ENCODE results near the gene EPYC.

Gene EPYC

DNA sequence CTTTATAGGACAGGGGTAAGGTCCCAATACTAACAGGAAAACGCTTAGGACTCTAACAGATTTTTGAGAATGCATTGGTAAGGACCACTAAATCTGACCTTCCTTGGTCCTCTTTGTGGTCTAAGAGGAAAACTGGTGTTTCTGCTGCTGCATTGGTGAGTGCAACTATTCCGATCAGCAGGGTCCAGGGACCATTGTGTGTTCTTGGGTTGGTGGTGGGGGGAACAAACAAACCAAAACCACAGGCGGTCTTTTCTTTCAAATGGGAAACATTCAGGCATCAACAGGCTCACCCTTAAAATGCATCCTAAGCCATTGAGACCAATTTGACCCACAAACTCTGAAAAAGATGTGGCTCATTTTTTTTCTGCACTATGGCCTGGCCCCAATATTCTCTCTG is 20.7 kb downstream of the EPYC start:
- ChIA-PET CTCF (interaction anchor here (0.9 to 2.0 kb wide), 2 partner anchors 124 to 371 kb away, joined by 3 to 10 read pairs; no protein-coding TSS in a partner anchor), POLR2A (no interaction called here)
- Histone ChIP-seq H3K4me3 (ENCODE audit: low read depth, low read length) (no peak overlapping the region), H3K36me3 (ENCODE audit: control insufficient read depth in 2 of 2, insufficient read depth in 1 of 2, low read length in 2 of 2) (no peaks in the 10 kb centered on the region), H3K27ac (ENCODE audit: extremely low read depth, low read depth, low read length) (no peak overlapping the region), H3K4me1 (ENCODE audit: control insufficient read depth, insufficient read depth, low read length) (no peaks in the 10 kb centered on the region), H3K9me3 (ENCODE audit: control insufficient read depth, insufficient read depth, low read depth, low read length) (0 out of 2 replicates have a peak, but pooled peaks cover 2% of the 10 kb centered on the region)
- no peak for TF ChIP-seq ZNF610 (tag by site-specific recombination; IDR thresholded peaks at IDR 0.05; ENCODE audit: borderline replicate concordance)
- TF ChIP-seq, protein P1, sequence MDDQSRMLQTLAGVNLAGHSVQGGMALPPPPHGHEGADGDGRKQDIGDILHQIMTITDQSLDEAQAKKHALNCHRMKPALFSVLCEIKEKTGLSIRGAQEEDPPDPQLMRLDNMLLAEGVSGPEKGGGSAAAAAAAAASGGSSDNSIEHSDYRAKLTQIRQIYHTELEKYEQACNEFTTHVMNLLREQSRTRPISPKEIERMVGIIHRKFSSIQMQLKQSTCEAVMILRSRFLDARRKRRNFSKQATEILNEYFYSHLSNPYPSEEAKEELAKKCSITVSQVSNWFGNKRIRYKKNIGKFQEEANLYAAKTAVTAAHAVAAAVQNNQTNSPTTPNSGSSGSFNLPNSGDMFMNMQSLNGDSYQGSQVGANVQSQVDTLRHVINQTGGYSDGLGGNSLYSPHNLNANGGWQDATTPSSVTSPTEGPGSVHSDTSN (CRISPR knock-in tag; IDR thresholded peaks at IDR 0.05): no peak

DNA sequence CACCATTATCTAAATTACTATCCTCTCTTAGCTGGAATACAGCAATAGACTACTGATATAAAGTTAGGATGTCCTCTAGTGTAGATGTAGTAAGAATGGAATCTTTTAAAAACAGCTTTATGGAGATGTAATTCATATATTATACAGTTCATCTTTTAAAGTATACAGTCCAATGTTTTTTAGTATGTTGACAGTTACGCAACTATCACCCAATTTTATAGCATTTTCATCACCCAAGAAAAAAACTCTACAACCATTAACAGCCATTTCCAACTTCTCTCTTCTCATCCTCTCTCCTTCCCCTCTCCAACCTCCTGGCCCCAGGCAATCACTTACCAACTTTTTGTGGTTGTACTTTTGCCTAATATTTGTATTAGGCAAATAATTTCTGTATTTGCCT is 22.6 kb downstream of the EPYC start:
- ChIA-PET CTCF (interaction anchor here (1.4 to 5.3 kb wide), 2 partner anchors 128 to 373 kb away, joined by 3 to 84 read pairs; partner anchors contain the start of gene LUM), POLR2A (no interaction called here)
- Histone ChIP-seq H3K9me3 (ENCODE audit: control insufficient read depth, insufficient read depth, low read depth, low read length) (0 out of 2 replicates have a peak, but pooled peaks cover 2% of the 10 kb centered on the region), H3K4me1 (ENCODE audit: control insufficient read depth, insufficient read depth, low read length) (no peaks in the 10 kb centered on the region), H3K36me3 (ENCODE audit: control insufficient read depth in 2 of 2, insufficient read depth in 1 of 2, low read length in 2 of 2) (no peaks in the 10 kb centered on the region), H3K4me3 (ENCODE audit: low read depth, low read length) (no peak overlapping the region), H3K27ac (ENCODE audit: extremely low read depth, low read depth, low read length) (no peak overlapping the region)
- TF ChIP-seq GLI2 (tag by site-specific recombination; IDR thresholded peaks at IDR 0.05; ENCODE audit: borderline replicate concordance, low read depth) (no peak), ZNF239 (tag by site-specific recombination; IDR thresholded peaks at IDR 0.05) (no peak), ZBTB21 (tag by site-specific recombination; IDR thresholded peaks at IDR 0.05) (no peak), ZNF600 (tag by site-specific recombination; IDR thresholded peaks at IDR 0.05) (no peak), HOXC10 (CRISPR knock-in tag; IDR thresholded peaks at IDR 0.05) (no peak), SCRT2 (tag by site-specific recombination; IDR thresholded peaks at IDR 0.05) (no peak)

DNA sequence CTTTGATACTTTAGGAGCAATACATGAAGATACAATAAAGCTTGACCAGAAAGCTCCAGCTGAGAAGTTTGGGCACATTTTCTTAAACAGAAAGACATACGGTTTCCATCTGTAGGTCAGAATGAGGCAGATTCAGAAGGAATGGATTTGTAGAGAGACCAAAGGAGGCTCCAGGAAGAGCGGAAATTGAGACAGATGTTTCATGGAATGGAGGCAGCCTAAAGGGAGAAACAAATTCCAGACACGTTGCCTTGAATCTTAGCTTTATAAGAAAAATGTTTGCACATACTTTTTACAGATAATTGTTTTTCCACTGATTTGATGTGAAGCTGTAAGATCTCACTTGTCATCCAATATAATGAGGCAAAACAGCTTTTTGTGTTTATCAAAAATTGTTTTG is 24.8 kb downstream of the EPYC start:
- TF ChIP-seq MEIS1 (CRISPR knock-in tag; IDR thresholded peaks at IDR 0.05; ENCODE audit: borderline replicate concordance): no peak
- no peak for TF ChIP-seq ZNF292 (tag by site-specific recombination; IDR thresholded peaks at IDR 0.05; ENCODE audit: borderline replicate concordance, low read depth)
- no peak overlapping the region for H3K4me3 ChIP-seq (ENCODE audit: low read depth, low read length)
- POLR2A ChIA-PET: no interaction called here
- H3K27ac ChIP-seq (ENCODE audit: extremely low read depth, low read depth, low read length): no peak overlapping the region
- H3K36me3 ChIP-seq (ENCODE audit: control insufficient read depth in 2 of 2, insufficient read depth in 1 of 2, low read length in 2 of 2): no peaks in the 10 kb centered on the region
- CTCF ChIA-PET: interaction anchor here (0.8 to 5.3 kb wide), 7 partner anchors 9 to 401 kb away, joined by 3 to 84 read pairs (median 4); partner anchors contain the start of gene LUM
- H3K4me1 ChIP-seq (ENCODE audit: control insufficient read depth, insufficient read depth, low read length): no peaks in the 10 kb centered on the region
- H3K9me3 ChIP-seq (ENCODE audit: control insufficient read depth, insufficient read depth, low read depth, low read length): no peaks in the 10 kb centered on the region

DNA sequence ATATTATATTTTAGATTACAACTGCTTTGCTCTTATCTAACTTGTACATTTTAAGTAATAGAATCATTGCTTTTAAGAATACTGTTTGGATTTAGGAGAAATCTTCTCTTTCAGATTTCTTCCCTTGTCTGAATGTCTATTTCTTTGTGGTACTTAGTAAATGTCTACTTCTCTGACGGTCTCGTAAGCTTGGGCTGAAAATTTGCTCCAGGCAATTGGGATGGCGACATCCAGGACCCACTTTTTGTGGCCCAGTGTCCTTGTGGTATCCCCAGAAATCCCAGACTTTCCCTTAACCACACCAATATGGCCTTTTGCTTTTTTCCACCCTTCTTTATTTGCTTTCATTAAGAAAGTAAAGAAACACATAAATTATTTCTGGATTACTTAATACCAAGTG is 25.8 kb downstream of the EPYC start:
- Histone ChIP-seq H3K36me3 (ENCODE audit: control insufficient read depth in 2 of 2, insufficient read depth in 1 of 2, low read length in 2 of 2) (no peaks in the 10 kb centered on the region), H3K4me3 (ENCODE audit: low read depth, low read length) (no peak overlapping the region), H3K9me3 (ENCODE audit: control insufficient read depth, insufficient read depth, low read depth, low read length) (no peaks in the 10 kb centered on the region), H3K27ac (ENCODE audit: extremely low read depth, low read depth, low read length) (no peak overlapping the region), H3K4me1 (ENCODE audit: control insufficient read depth, insufficient read depth, low read length) (no peaks in the 10 kb centered on the region)
- ChIA-PET POLR2A (no interaction called here), CTCF (interaction anchor here (0.5 to 5.3 kb wide), 31 partner anchors 8 to 829 kb away, joined by 3 to 84 read pairs (median 4); partner anchors contain the start of genes EPYC and LUM)
- TF ChIP-seq ZBTB1 (tag by site-specific recombination; IDR thresholded peaks at IDR 0.05) (no peak), MZF1 (tag by site-specific recombination; IDR thresholded peaks at IDR 0.05; ENCODE audit: borderline replicate concordance) (no peak), ZNF623 (tag by site-specific recombination; IDR thresholded peaks at IDR 0.05) (no peak), ZNF391 (tag by site-specific recombination; IDR thresholded peaks at IDR 0.05; ENCODE audit: borderline replicate concordance, low read depth) (no peak), SALL2 (tag by site-specific recombination; IDR thresholded peaks at IDR 0.05; ENCODE audit: borderline replicate concordance) (no peak), ZNF146 (tag by site-specific recombination; IDR thresholded peaks at IDR 0.05) (no peak), ZNF394 (tag by site-specific recombination; IDR thresholded peaks at IDR 0.05; ENCODE audit: borderline replicate concordance) (no peak), ZBTB17 (tag by site-specific recombination; IDR thresholded peaks at IDR 0.05) (no peak), ZNF600 (tag by site-specific recombination; IDR thresholded peaks at IDR 0.05) (no peak)
- TF ChIP-seq, protein P2, sequence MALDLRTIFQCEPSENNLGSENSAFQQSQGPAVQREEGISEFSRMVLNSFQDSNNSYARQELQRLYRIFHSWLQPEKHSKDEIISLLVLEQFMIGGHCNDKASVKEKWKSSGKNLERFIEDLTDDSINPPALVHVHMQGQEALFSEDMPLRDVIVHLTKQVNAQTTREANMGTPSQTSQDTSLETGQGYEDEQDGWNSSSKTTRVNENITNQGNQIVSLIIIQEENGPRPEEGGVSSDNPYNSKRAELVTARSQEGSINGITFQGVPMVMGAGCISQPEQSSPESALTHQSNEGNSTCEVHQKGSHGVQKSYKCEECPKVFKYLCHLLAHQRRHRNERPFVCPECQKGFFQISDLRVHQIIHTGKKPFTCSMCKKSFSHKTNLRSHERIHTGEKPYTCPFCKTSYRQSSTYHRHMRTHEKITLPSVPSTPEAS (tag by site-specific recombination; IDR thresholded peaks at IDR 0.05): no peak

Data from HEK293 (cell line).